HepG2 (cell line): ENCODE measurements around the gene CNGA3. TPM values are rescaled to one million over a fixed set of nuclear protein-coding genes. Genes with fewer than 3 reads are reported as not detected.

Experiments used
- ATAC-seq: fragments of 200-7000 bp; cut with Tn5 transposase; 3 replicates; pipeline ENCODE4 v1.9.1; 2020; ENCODE audit warnings: mild to moderate bottlenecking, moderate library complexity
- BruUV-seq: library from RNA; stranded (reverse); fragments of 400-500 nt; replicated peaks from 2 replicates; lab custom pipeline; 2021; lab: Mats Ljungman, UMichigan
- CTCF ChIA-PET: fragments of 300-600 bp; formaldehyde crosslinking; extraction: SDS; loops from one replicate; lab custom pipeline; 2021; ENCODE audit warnings: low total read pairs, inconsistent platforms, low intra/inter-chr PET ratio; lab: Yijun Ruan, JAX
- POLR2A ChIA-PET: fragments of 350-600 bp; sonication (Branson Sonifier 250); formaldehyde crosslinking; loops from one replicate; lab custom pipeline; 2020; ENCODE audit warnings: antibody characterized with exemption, inconsistent platforms; lab: Yijun Ruan, JAX
- DNase-seq: peaks from one replicate; pipeline ENCODE4 v3.0.0-alpha.2; 2015; ENCODE audit warnings: low spot score
- FAIRE-seq: peaks from 3 replicates; lab custom pipeline; 2011; peaks lifted over from hg19 to GRCh38; lab: Jason Lieb, UNC
- H2AFZ ChIP-seq: one replicate; pipeline ENCODE4 v1.6.1; 2011; ENCODE audit warnings: low read length, inconsistent platforms
- H3K27ac ChIP-seq: fragments of 300-600 bp; 3 replicates; pipeline ENCODE4 v1.8.0; 2011; ENCODE audit warnings: mixed run types, mild to moderate bottlenecking, mixed read lengths, low read length, inconsistent platforms; ENCODE audit not compliant: insufficient read depth; ENCODE audit errors: extremely low read length
- H3K27me3 ChIP-seq, 2 experiments: fragments of 200-600 bp in 1 of 2; 2 replicates in 1 of 2; 3 replicates in 1 of 2; pipeline versions ENCODE4 v1.6.0 to v1.8.0; 2011; ENCODE audit warnings: low read length in 2 of 2, mild to moderate bottlenecking in 2 of 2, moderate library complexity in 2 of 2, inconsistent platforms in 1 of 2; ENCODE audit not compliant: insufficient read depth in 2 of 2, control insufficient read depth in 1 of 2
- H3K36me3 ChIP-seq, 2 experiments: fragments of 200-600 bp in 1 of 2; replicated peaks in 1 of 2; 2 replicates in 1 of 2; 3 replicates in 1 of 2; pipeline versions ENCODE4 v1.5.1 to v1.8.0; 2011; ENCODE audit warnings: low read length in 2 of 2, inconsistent platforms in 1 of 2; ENCODE audit not compliant: insufficient read depth in 2 of 2, control insufficient read depth in 1 of 2
- H3K4me1 ChIP-seq: 2 replicates; pipeline ENCODE4 v1.5.1; 2012; ENCODE audit warnings: low read length, inconsistent platforms; ENCODE audit not compliant: insufficient read depth
- H3K4me2 ChIP-seq: 2 replicates; pipeline ENCODE4 v1.6.0; 2011; ENCODE audit warnings: low read depth, low read length, inconsistent platforms
- H3K4me3 ChIP-seq, 3 experiments: fragments of 200-600 bp in 1 of 3; sonication (generic), shearing (Covaris generic) in 1 of 3; replicated peaks in 1 of 3; 2 replicates each; pipeline ENCODE4 v1.5.1; 2011 to 2016; ENCODE audit warnings: low read length in 3 of 3, inconsistent platforms in 2 of 3, low read depth in 2 of 3, mild to moderate bottlenecking in 2 of 3, control low read depth in 1 of 3, mixed read lengths in 1 of 3; ENCODE audit not compliant: insufficient read depth in 1 of 3
- H3K79me2 ChIP-seq: one replicate; pipeline ENCODE4 v1.6.1; 2011; ENCODE audit warnings: low read length, inconsistent platforms; ENCODE audit not compliant: insufficient read depth
- H3K9ac ChIP-seq: 2 replicates; pipeline ENCODE4 v1.6.0; 2011; ENCODE audit warnings: mild to moderate bottlenecking, low read depth, low read length, inconsistent platforms; ENCODE audit not compliant: insufficient read depth
- H3K9me3 ChIP-seq: 2 replicates; pipeline ENCODE4 v1.5.1; 2012; ENCODE audit warnings: mild to moderate bottlenecking, low read length
- H4K20me1 ChIP-seq: 2 replicates; pipeline ENCODE4 v1.6.0; 2011; ENCODE audit warnings: inconsistent platforms, mild to moderate bottlenecking, low read length, moderate library complexity; ENCODE audit not compliant: insufficient read depth
- ERF ChIP-seq: IDR thresholded peaks from 2 replicates; pipeline ENCODE4 v1.6.1; 2018; ENCODE audit warnings: missing biosample characterization, missing genetic modification reagents
- HMGXB3 ChIP-seq: sonication (generic); formaldehyde crosslinking; IDR thresholded peaks from 2 replicates; pipeline ENCODE4 v1.4.0; 2020; ENCODE audit warnings: missing genetic modification reagents, borderline replicate concordance
- MXD1 ChIP-seq: sonication (generic); formaldehyde crosslinking; IDR thresholded peaks from 2 replicates; pipeline ENCODE4 v1.4.0; 2020; ENCODE audit warnings: mild to moderate bottlenecking, missing genetic modification reagents
- NFE2L2 ChIP-seq: fragments of 150-350 bp; IDR thresholded peaks from 2 replicates; pipeline ENCODE4 v1.6.1; 2014; ENCODE audit warnings: low read length
- NR0B2 ChIP-seq: sonication (generic); formaldehyde crosslinking; IDR thresholded peaks from 2 replicates; pipeline ENCODE4 v1.4.0; 2020; ENCODE audit warnings: mild to moderate bottlenecking, missing genetic modification reagents
- PHF20 ChIP-seq: sonication (generic); formaldehyde crosslinking; IDR thresholded peaks from 2 replicates; pipeline ENCODE4 v1.5.0; 2020; ENCODE audit warnings: mild to moderate bottlenecking, missing genetic modification reagents
- RNF2 ChIP-seq: fragments of 450-650 bp; conservative IDR thresholded peaks from 2 replicates; pipeline ENCODE4 v1.6.1; 2016; ENCODE audit warnings: low read depth
- SKIL ChIP-seq: sonication (generic); formaldehyde crosslinking; IDR thresholded peaks from 2 replicates; pipeline ENCODE4 v1.8.0; 2022; ENCODE audit warnings: missing genetic modification reagents, mild to moderate bottlenecking, moderate library complexity, borderline replicate concordance
- SNAPC5 ChIP-seq: sonication (generic); formaldehyde crosslinking; IDR thresholded peaks from 2 replicates; pipeline ENCODE4 v1.8.1; 2023; ENCODE audit warnings: mild to moderate bottlenecking, missing genetic modification reagents, borderline replicate concordance
- ZNF354B ChIP-seq: sonication (generic); formaldehyde crosslinking; IDR thresholded peaks from 2 replicates; pipeline ENCODE4 v1.8.0; 2022; ENCODE audit warnings: mild to moderate bottlenecking, missing genetic modification reagents
- ZNF605 ChIP-seq: sonication (generic); formaldehyde crosslinking; IDR thresholded peaks from 2 replicates; pipeline ENCODE4 v1.8.0; 2022; ENCODE audit warnings: mild to moderate bottlenecking, missing genetic modification reagents
- ZNF614 ChIP-seq: IDR thresholded peaks from 2 replicates; pipeline ENCODE4 v1.6.1; 2018; ENCODE audit warnings: missing biosample characterization, missing genetic modification reagents, inconsistent platforms, borderline replicate concordance
- ZNF704 ChIP-seq: sonication (generic); formaldehyde crosslinking; IDR thresholded peaks from 2 replicates; pipeline ENCODE4 v1.8.1; 2023; ENCODE audit warnings: mild to moderate bottlenecking, inconsistent platforms, moderate library complexity, missing genetic modification reagents, borderline replicate concordance
- WGBS: methylation state at CpG from one replicate; pipeline ENCODE4 v1.1.6; 2017; ENCODE audit warnings: low lambda C conversion rate; 5-methylcytosine and 5-hydroxymethylcytosine counted together
- in situ Hi-C: cut with HindIII; loops from 2 replicates; pipeline ENCODE4 v1.10.0; 2017; ENCODE audit warnings: low pct_unique_long_range_greater_than_20kb; ENCODE audit not compliant: extremely low pct_ligation_motif_present
- intact Hi-C: fragments of 100-400 bp; cut with micrococcal nuclease; formaldehyde crosslinking; loops from one replicate; pipeline ENCODE4 v1.10.0; 2022; ENCODE audit not compliant: unreplicated experiment
- polyA plus RNA-seq, 8 experiments: library from polyadenylated mRNA; depleted of rRNA in 3 of 8; stranded (reverse) in 7 of 8; unstranded in 1 of 8; fragments of >200 nt; fragmentation: Illumina TruSeq in 4 of 8; extraction: Trizol in 4 of 8; gene quantifications; 2 replicates each; pipeline versions ENCODE4 v1.2.1 to v1.2.3, GENCODE V29; 2011 to 2016; ENCODE audit warnings: low read depth in 4 of 8, missing spikeins in 1 of 8, mixed read lengths in 1 of 8; ENCODE audit not compliant: insufficient read depth in 1 of 8
- total RNA-seq, 5 experiments: library from RNA; depleted of rRNA; stranded (reverse); fragments of >200 nt; fragmentation: Illumina TruSeq; extraction: Trizol; gene quantifications; 2 replicates each; pipeline ENCODE4 v1.2.3, GENCODE V29; 2016; ENCODE audit warnings: low read depth in 1 of 5

The CNGA3 gene
- total and polyA plus RNA-seq, 2 of the 13 experiments (the other 11 are each of a cell fraction or from before 2014, with no cell fraction given), result not detected

- no peaks in the 10 kb centered on the region for H3K79me2 ChIP-seq
- in situ Hi-C loops (loop anchor here (25.0 kb wide), 1 partner anchor 429 kb away; no protein-coding TSS in a partner anchor), intact Hi-C loops (no loop called here)
- ChIA-PET POLR2A (no interaction called here), CTCF (no interaction called here)
- no TSS peak for BruUV-seq
- ATAC-seq, result no peak
- H3K4me3 ChIP-seq, result no peak overlapping the region
- peaks cover 0 to 3% of the 10 kb centered on the region in 2 experiments; a peak in 2 of 5 replicates for H3K27me3 ChIP-seq
- WGBS, result 62% methylated on average over 5 of the region's 5 CpGs
- DNase-seq, result no peak
- no peaks in the 10 kb centered on the region for H4K20me1 ChIP-seq
- H3K9ac ChIP-seq, result no peak overlapping the region
- no peaks in the 10 kb centered on the region for H3K9me3 ChIP-seq
- H3K36me3 ChIP-seq, result no peaks in the 10 kb centered on the region
- no peak overlapping the region for H3K27ac ChIP-seq
- H2AFZ ChIP-seq, result no peak overlapping the region
- no peak overlapping the region for H3K4me2 ChIP-seq
- peaks cover 9% of the 10 kb centered on the region; the same call in 1 of the 2 replicates for H3K4me1 ChIP-seq
- FAIRE-seq, result no peak
- no peak for TF ChIP-seq ZNF354B (CRISPR knock-in tag)
- no peak for TF ChIP-seq NFE2L2
- TF ChIP-seq NR0B2 (CRISPR knock-in tag), result no peak
- TF ChIP-seq SNAPC5, result no peak
- no peak for TF ChIP-seq ZNF605 (CRISPR knock-in tag)
- no peak for TF ChIP-seq MXD1
- no peak for TF ChIP-seq HMGXB3
- no peak for TF ChIP-seq SKIL
- no peak for TF ChIP-seq ZNF704 (CRISPR knock-in tag)
- TF ChIP-seq PHF20, result no peak
- TF ChIP-seq ZNF614 (CRISPR knock-in tag), result no peak
- TF ChIP-seq ERF (CRISPR knock-in tag), result no peak
- no peak for TF ChIP-seq RNF2
These were observed 61.9 kb downstream of the CNGA3 start for GRCh38 chr2:98408155-98408554.
